Liver (tissue), 9 donors: ENCODE measurements around the gene TOGARAM1. TPM values are rescaled to one million over a fixed set of nuclear protein-coding genes. Genes with fewer than 3 reads are reported as not detected.

ENCODE experiments used
- DNase-seq: peaks from one replicate; pipeline ENCODE4 v3.0.0-alpha.2; 2017; ENCODE audit warnings: low spot score
- H3K27ac ChIP-seq, 2 donors: one replicate each; pipeline ENCODE4 v1.7.0; 2013; ENCODE audit warnings: inconsistent platforms in 2 of 2, low read length in 2 of 2, control low read depth in 1 of 2, low read depth in 1 of 2, mild to moderate bottlenecking in 1 of 2
- H3K27me3 ChIP-seq, 4 donors: one replicate each; pipeline versions ENCODE4 v1.6.1 to v1.7.0; 2013; ENCODE audit warnings: low read length in 3 of 4, inconsistent platforms in 1 of 4, mild to moderate bottlenecking in 1 of 4, moderate library complexity in 1 of 4; ENCODE audit not compliant: control insufficient read depth in 4 of 4, insufficient read depth in 4 of 4
- H3K36me3 ChIP-seq, 4 donors: one replicate each; pipeline versions ENCODE4 v1.6.1 to v1.7.0; 2013; ENCODE audit warnings: low read length in 3 of 4, mild to moderate bottlenecking in 3 of 4, low read depth in 1 of 4, moderate library complexity in 1 of 4; ENCODE audit not compliant: control insufficient read depth in 4 of 4, insufficient read depth in 3 of 4
- H3K4me1 ChIP-seq, 4 donors: one replicate each; pipeline versions ENCODE4 v1.6.1 to v1.7.0; 2013; ENCODE audit warnings: low read length in 3 of 4, mild to moderate bottlenecking in 3 of 4, moderate library complexity in 1 of 4; ENCODE audit not compliant: control insufficient read depth in 4 of 4, insufficient read depth in 4 of 4
- H3K4me3 ChIP-seq, 3 donors: one replicate each; pipeline versions ENCODE4 v1.6.1 to v1.7.0; 2013; ENCODE audit warnings: low read length in 3 of 3, control low read depth in 1 of 3, low read depth in 1 of 3, mild to moderate bottlenecking in 1 of 3
- H3K9ac ChIP-seq, 2 donors: one replicate each; pipeline ENCODE4 v1.7.0; 2013; ENCODE audit warnings: low read length in 2 of 2, mild to moderate bottlenecking in 2 of 2, moderate library complexity in 2 of 2, control low read depth in 1 of 2, low read depth in 1 of 2
- H3K9me3 ChIP-seq, 4 donors: one replicate each; pipeline versions ENCODE4 v1.6.1 to v1.7.0; 2013; ENCODE audit warnings: low read length in 3 of 4; ENCODE audit not compliant: control insufficient read depth in 4 of 4
- ATF3 ChIP-seq: IDR thresholded peaks from 2 replicates; pipeline ENCODE4 v1.6.1; 2016; ENCODE audit warnings: antibody characterized with exemption
- CTCF ChIP-seq: fragments of 150-350 bp; IDR thresholded peaks from 2 replicates; pipeline ENCODE4 v1.5.1; 2017; ENCODE audit warnings: improper control_type of control experiment, low read depth, low read length; ENCODE audit not compliant: missing input control
- EGR1 ChIP-seq, 2 donors: IDR thresholded peaks; 2 replicates each; pipeline ENCODE4 v1.6.1; 2016 to 2018; ENCODE audit warnings: antibody characterized with exemption in 2 of 2, low read depth in 2 of 2
- FOXA1 ChIP-seq: IDR thresholded peaks from 2 replicates; pipeline ENCODE4 v1.6.1; 2016; ENCODE audit warnings: antibody characterized with exemption
- FOXA2 ChIP-seq: IDR thresholded peaks from 2 replicates; pipeline ENCODE4 v1.6.1; 2016; ENCODE audit warnings: antibody characterized with exemption
- GABPA ChIP-seq, 2 donors: IDR thresholded peaks in 1 of 2; conservative IDR thresholded peaks in 1 of 2; 2 replicates each; pipeline ENCODE4 v1.6.1; 2016; ENCODE audit warnings: antibody characterized with exemption in 2 of 2, mild to moderate bottlenecking in 1 of 2, moderate library complexity in 1 of 2
- HNF4A ChIP-seq, 2 donors: conservative IDR thresholded peaks; 2 replicates each; pipeline ENCODE4 v1.6.1; 2016; ENCODE audit warnings: antibody characterized with exemption in 2 of 2, mild to moderate bottlenecking in 2 of 2
- HNF4G ChIP-seq: IDR thresholded peaks from 2 replicates; pipeline ENCODE4 v1.6.1; 2016; ENCODE audit warnings: antibody characterized with exemption
- JUND ChIP-seq, 2 donors: IDR thresholded peaks; 2 replicates each; pipeline ENCODE4 v1.6.1; 2016; ENCODE audit warnings: antibody characterized with exemption in 2 of 2
- MAX ChIP-seq: IDR thresholded peaks from 2 replicates; pipeline ENCODE4 v1.6.1; 2016; ENCODE audit warnings: antibody characterized with exemption
- NR2F2 ChIP-seq: IDR thresholded peaks from 2 replicates; pipeline ENCODE4 v1.6.1; 2016; ENCODE audit warnings: antibody characterized with exemption
- RAD21 ChIP-seq, 2 donors: IDR thresholded peaks; 2 replicates each; pipeline ENCODE4 v1.6.1; 2016; ENCODE audit warnings: antibody characterized with exemption in 2 of 2, mild to moderate bottlenecking in 2 of 2
- REST ChIP-seq: IDR thresholded peaks from 2 replicates; pipeline ENCODE4 v1.6.1; 2016; ENCODE audit warnings: antibody characterized with exemption, mild to moderate bottlenecking
- RXRA ChIP-seq, 2 donors: IDR thresholded peaks; 2 replicates each; pipeline ENCODE4 v1.6.1; 2017 to 2018; ENCODE audit warnings: antibody characterized with exemption in 2 of 2, mild to moderate bottlenecking in 1 of 2
- SP1 ChIP-seq: IDR thresholded peaks from 2 replicates; pipeline ENCODE4 v1.6.1; 2018; ENCODE audit warnings: antibody characterized with exemption, mild to moderate bottlenecking
- TAF1 ChIP-seq: conservative IDR thresholded peaks from 2 replicates; pipeline ENCODE4 v1.6.1; 2016; ENCODE audit warnings: antibody characterized with exemption, mild to moderate bottlenecking
- YY1 ChIP-seq: IDR thresholded peaks from 2 replicates; pipeline ENCODE4 v1.6.1; 2016; ENCODE audit warnings: antibody characterized with exemption, mild to moderate bottlenecking
- ZBTB33 ChIP-seq: IDR thresholded peaks from 2 replicates; pipeline ENCODE4 v1.6.1; 2016; ENCODE audit warnings: antibody characterized with exemption
- WGBS: extraction: QIAGEN DNeasy Blood & Tissue Kit; methylation state at CpG from one replicate; pipeline ENCODE4 v1.1.7; 2013; 5-methylcytosine and 5-hydroxymethylcytosine counted together
- polyA plus RNA-seq, 2 donors: library from polyadenylated mRNA; stranded (reverse) in 1 of 2; unstranded in 1 of 2; fragments of 200-250 nt in 1 of 2; fragments of >200 nt in 1 of 2; fragmentation: Nextera tagmentation in 1 of 2; extraction: Ambion mirVana in 1 of 2; gene quantifications; one replicate each; pipeline versions ENCODE4 v1.2.1 to v1.2.3, GENCODE V29; 2013 to 2015
- total RNA-seq, 2 donors: library from RNA; depleted of rRNA; stranded (reverse); fragments of >200 nt; gene quantifications; one replicate each; pipeline ENCODE4 v1.2.3, GENCODE V29; 2014
- donor health status: healthy.
- donor health status: healthy.
- donor health status: healthy.
- donor health status: healthy.
- donor health status: healthy.

The TOGARAM1 gene
- total and polyA plus RNA-seq, 4 donors: 2.5 to 12.7 (median 7.5) TPM

DNA sequence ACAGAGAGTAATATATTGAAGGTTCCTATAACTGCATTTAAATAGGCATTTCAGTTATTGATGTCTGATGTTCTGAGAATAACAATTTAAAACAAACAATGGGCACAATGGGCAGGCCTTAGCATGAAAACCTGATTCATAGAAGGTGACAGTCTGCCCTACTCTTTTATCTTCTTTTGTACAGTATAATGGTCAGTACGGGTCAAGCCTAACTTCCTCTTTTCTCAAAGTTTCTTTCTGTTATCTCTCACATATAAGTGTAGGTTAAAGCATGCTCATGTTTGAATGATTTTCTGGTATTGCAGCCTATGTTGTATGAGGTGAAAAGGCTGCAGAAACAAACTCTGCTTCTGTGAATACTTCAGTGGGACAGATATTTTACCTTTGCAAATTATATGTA is 158.1 kb downstream of the TOGARAM1 start:
- Histone ChIP-seq H3K4me3 (no peak overlapping the region), H3K9me3 (no peaks in the 10 kb centered on the region), H3K4me1 (no peaks in the 10 kb centered on the region), H3K36me3 (peaks cover 2 to 54% (median 43%) of the 10 kb centered on the region in 4 donors), H3K27ac (no peak overlapping the region), H3K9ac (no peak overlapping the region), H3K27me3 (no peaks in the 10 kb centered on the region)
- TF ChIP-seq NR2F2 (no peak), CTCF (no peak), REST (no peak), RAD21 (IDR thresholded peaks at IDR 0.05) (no peak), RXRA (IDR thresholded peaks at IDR 0.05) (no peak), HNF4A (conservative IDR thresholded peaks at IDR 0.05) (no peak), FOXA2 (no peak), ATF3 (no peak), GABPA (IDR thresholded peaks at IDR 0.05 in 1 of 2, conservative IDR thresholded peaks at IDR 0.05 in 1 of 2) (no peak), ZBTB33 (no peak), TAF1 (no peak), MAX (no peak), HNF4G (no peak), JUND (IDR thresholded peaks at IDR 0.05) (no peak), EGR1 (IDR thresholded peaks at IDR 0.05; ENCODE audit: low read depth in 2 of 2) (no peak), YY1 (no peak), FOXA1 (no peak), SP1 (no peak)
- DNase-seq: no peak
- 72% methylated on average over 1 of the region's 1 CpG for WGBS
